ENCODE data around the gene GATA2.

The GATA2 gene

GRCh38 chr3:128501431-128501830, 8.4 kb upstream of the GATA2 start:
- no peak for DNase-seq

DNA sequence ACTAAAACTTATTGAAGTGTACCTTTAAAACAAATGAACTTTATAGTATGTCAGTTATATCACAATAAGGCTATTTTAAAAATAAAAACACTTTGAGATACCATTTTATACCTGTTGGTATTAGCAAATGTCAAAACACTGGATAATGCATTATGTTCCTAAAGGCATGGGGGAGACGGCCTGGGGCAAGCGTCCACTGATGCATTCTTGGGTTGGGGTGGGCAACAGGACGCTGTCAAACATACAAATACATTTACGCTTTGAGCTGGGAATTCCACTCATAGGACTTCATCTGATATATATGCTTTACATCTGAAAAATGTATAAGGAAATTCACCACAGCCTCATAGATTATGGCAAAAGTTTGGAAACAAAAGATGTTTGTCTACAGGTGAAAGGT, 7.6 kb upstream of the GATA2 start:
- no peak for DNase-seq

DNA sequence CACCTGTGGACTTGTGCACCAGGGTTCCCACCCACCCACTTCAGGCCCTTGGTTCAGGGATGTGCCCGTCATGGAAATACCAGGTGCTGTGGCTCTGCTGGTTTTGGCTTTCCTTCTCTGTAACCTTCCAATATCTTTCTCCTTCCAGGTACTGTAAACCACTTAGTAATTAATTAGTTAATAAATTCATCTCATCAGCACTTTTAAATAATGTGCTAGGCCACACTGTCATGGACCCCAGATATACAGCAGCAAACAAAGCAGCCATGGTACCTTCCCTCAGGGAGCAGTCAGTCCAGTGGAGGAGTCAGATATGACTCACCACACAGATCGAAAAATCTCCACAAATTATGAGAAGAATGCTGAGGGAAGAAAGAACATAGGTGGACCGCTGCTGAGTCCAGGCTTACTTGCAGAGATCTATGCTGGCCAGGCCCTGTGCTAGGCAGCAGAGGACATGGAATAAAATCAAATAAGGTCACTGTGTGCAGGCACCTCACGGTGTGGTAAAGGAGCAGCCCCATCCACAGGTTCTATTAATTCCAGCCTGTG, 6.8 kb upstream of the GATA2 start:
- no peak for DNase-seq

- DNase-seq = no peak
These were observed 6.0 kb upstream of the GATA2 start for GRCh38 chr3:128498901-128499530.

GRCh38 chr3:128498127-128498626, 5.2 kb upstream of the GATA2 start:
- no peak for DNase-seq

- DNase-seq = peak; percentile 39 to 70
These were observed 4.5 kb upstream of the GATA2 start for GRCh38 chr3:128497305-128498126.

DNA sequence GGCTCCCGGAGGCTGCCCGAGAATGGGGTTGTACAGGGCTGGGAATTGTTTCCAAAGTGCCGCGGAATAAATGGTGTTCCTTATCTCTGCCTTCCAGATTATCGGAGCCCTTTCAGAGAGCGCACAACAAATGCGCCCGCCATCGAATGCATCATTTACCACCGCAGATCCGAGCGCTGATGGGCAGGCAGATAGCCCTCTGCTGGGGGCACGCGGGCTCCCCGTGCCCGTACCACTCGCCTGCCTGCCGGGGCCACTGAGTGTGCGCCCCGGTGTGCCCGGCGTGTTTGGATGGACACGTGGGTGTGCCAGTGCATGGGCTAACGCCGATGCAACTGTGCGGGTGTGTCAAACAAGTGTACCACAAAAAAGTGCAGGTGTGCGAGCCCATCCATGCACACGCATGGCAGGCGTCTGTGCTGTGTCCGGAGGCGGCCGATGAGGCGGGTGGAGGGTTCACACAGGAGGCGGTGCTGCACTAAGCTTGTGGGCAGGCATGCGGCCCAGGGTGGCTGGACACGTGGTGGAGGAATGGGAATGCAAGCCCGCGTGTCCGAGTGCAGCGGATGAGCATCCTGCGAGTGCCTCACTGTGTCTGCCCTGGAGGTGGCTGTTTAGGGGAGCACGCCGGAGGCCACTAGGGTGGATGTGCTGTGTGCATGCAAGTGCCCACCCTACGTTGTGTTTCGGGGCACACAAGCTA, 3.8 kb upstream of the GATA2 start:
- DNase-seq = no peak

DNA sequence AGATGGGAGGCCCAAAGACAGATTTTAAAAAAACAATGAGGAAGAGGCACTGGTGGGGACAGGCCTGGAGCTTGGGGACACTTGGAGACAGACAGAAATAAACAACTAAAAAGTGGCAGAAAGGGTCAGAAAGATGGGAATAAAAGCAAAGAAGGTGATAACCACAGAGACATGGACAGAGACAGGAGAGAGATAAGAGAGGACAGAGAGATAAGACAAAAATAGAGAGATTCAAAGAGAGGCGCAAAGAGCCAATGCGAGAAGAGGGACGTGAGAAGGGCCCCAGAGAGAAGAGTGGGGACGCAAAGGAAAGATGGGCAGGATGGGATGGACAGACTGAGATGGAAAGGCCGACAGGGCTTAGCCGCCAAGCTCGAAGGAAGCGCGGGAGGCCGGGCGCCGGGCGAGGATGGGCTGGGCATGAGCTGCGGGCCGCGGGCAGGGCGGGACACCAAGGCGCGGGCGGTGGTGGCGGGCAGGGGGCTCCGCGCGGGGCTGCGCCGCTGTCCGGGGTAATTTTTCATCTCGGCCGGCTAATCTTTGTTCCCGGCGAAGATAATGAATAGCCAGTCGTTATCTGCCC, 3.1 kb upstream of the GATA2 start:
- DNase-seq = no peak

DNA sequence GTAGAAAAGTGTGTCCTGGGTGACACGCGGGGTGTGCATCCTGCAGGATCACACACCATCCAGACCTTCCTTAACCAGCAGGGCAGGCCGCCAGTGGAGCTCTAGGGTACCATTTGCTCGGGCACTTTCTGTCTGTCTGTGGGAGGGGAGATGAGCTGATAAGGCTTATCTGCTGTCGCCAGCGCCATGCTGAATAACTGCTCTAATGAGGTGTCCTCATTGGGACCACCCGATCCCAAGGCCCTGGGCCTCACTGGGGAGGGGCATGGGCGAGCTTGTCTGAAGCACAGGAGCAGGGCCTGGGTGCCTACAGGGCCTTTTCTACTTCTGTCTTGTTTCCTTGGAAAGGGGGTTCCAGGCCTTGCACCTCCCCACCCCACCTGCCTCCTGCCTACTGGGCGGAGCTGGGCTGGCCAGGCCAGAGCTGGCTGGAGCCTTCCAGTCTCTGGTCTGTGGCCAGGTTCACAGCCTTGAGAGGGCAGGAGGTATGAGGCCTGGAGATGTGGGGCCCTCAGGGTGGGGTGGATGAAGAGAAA, 2.5 kb upstream of the GATA2 start:
- DNase-seq = no peak

- no peak for DNase-seq
These were observed 1.3 kb upstream of the GATA2 start for GRCh38 chr3:128494367-128494650.

- DNase-seq = no peak
These were observed 767 bp upstream of the GATA2 start for GRCh38 chr3:128493570-128494366.

DNA sequence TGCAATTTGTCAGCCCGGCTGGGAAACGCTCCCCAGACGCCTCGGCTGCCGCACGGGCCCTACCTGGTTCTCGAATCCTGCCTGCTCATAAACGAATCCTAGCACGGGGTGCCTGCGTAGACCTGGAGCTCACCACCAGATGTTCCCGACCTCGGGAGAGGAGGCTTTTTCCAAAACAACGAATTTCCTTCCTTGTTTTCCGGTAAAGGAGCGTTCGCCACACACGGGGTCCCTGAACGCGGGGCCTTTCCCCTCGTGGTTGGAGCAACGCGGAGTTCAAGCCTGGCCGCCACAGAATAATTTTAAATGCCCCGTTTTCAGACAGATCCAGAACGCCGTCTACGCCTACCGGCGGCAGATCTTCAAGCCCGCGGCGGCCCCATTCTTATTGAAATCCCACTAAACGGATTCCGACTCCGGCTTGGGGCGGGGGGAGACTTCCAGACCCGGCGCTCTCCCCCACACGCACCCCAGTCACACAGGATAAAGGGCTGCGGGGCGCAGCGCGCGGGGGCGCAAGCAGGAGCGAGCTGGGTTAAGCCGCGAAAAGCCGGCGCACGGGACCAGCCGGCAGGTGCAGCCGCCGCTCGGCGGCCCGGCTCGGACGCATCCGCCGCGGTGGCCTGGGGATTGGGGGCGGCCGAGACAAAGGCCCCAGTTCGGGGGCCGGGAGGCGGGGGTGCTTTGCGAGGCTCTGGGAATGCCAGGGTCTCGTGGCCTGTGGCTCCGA, 895 bp downstream of the GATA2 start:
- no peak for DNase-seq

- no peak for DNase-seq
These were observed 1.4 kb downstream of the GATA2 start for GRCh38 chr3:128491691-128491940.

- DNase-seq = no peak
These were observed 1.9 kb downstream of the GATA2 start for GRCh38 chr3:128490915-128491690.

GRCh38 chr3:128490650-128490914, 2.4 kb downstream of the GATA2 start:
- no peak for DNase-seq

DNA sequence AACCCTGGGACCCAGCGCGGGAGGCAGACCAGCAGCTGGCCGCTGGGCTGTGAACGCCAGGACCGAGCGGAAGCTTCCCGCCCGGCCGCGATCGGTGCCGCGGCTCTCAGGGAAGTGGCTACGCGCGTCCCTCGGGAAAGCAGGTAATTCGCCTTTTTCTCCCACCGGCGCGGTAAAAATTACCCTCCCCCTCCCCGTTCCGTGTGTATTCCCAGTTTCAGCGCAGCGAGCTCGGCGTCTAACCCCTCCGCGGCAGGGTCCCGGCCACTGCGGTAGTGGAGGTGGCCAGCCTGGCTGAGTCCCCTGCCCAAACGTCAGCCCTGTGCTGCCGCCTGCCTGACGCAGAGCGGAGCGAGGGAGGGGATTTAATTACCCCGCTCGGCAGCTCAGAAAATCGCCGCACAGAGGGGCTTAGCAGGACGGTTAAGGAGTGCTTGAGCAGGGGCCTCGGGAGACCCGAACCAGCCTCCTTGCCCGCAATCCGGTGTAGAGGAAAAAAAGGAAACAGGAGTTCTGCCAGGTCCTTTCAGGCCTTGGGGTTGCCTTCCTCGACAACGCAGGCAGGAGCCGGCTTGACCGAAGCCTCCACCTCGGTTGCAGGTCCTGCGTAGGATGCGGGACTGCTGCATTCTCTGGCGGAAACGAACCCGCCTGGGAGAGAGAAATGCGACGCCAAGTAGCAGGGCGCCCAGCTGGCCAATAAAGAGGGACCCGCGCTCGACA, 2.9 kb downstream of the GATA2 start:
- DNase-seq = peak in 1 of 2 experiments; percentile 38

- no peak for DNase-seq
These were observed 3.4 kb downstream of the GATA2 start for GRCh38 chr3:128489674-128489926.

GRCh38 chr3:128488991-128489673, 3.9 kb downstream of the GATA2 start:
- peak in 1 of 2 experiments; percentile 42 for DNase-seq

GRCh38 chr3:128488636-128488990, 4.4 kb downstream of the GATA2 start:
- DNase-seq = no peak
